Measurements from ENCODE around the gene PEMT. TPM values are rescaled to one million over a fixed set of nuclear protein-coding genes. Genes with fewer than 3 reads are reported as not detected.

Gene PEMT
- polyA plus RNA-seq, 2 of the 4 experiments (the other 2 are of a cell fraction): 47.5 to 47.8 TPM

DNA sequence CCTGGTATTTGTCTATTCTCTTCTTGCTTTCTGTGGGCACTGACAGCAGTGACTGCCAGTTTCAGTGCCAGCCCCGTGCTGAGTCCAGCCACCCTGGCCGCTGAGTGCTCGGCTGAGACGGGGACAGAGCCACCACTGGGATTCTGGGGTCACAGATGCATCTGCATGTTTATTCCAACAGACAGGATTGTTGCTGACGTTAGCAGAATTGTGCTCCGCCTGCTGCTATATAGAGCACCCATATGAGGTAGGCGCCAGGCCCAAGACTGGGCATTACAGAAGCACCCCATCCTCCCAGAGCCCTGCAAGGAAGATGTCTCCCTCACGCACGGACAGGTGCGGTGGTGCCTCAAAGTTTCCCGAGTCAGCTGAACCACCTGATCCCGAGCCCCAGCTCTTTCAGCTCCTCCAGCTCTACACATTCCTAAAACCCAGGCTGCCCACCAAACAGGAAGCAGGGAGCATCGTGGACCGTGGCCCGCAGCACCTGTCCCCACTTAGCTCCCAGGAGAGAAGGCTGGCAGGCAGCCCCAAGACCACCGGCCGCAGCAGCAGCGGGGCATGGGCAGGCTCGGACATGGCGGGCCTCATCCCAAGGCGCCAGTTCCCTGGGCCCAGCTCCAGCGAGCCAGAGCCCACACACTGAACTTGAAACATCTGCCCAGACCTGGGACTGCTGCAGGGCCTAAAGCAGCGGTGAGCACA is 50.4 kb downstream of the PEMT start:
- ChIA-PET CTCF (interaction anchor here (1.6 to 5.4 kb wide), 5 partner anchors 28 to 186 kb away, joined by 3 to 31 read pairs (median 8); partner anchors contain the start of gene RASD1), POLR2A (no interaction called here)
- whole genome bisulfite sequencing (ENCODE audit: missing lambda C conversion rate): 92% methylated on average over 15 of the region's 23 CpGs
- H3K4me3 ChIP-seq: no peak overlapping the region
- H3K27ac ChIP-seq: peak overlapping the region in 1 of 2 experiments; percentile 18; a peak in 1 of 6 replicates
- H3K4me1 ChIP-seq: peaks cover 38% of the 10 kb centered on the region
- no peak for DNase-seq (ENCODE audit: low read depth in 1 of 2, low spot score in 1 of 2)
- TF ChIP-seq MAFK (IDR thresholded peaks at IDR 0.05; ENCODE audit: partially characterized antibody) (peak; percentile 92), NFE2L2 (conservative IDR thresholded peaks at IDR 0.05; ENCODE audit: low read length) (no peak), HEYL (CRISPR knock-in tag; IDR thresholded peaks at IDR 0.05) (no peak)
- no peak overlapping the region for H3K4me2 ChIP-seq
- no peak for FAIRE-seq
- no peaks in the 10 kb centered on the region for H3K9me3 ChIP-seq
- no peak for ATAC-seq

DNA sequence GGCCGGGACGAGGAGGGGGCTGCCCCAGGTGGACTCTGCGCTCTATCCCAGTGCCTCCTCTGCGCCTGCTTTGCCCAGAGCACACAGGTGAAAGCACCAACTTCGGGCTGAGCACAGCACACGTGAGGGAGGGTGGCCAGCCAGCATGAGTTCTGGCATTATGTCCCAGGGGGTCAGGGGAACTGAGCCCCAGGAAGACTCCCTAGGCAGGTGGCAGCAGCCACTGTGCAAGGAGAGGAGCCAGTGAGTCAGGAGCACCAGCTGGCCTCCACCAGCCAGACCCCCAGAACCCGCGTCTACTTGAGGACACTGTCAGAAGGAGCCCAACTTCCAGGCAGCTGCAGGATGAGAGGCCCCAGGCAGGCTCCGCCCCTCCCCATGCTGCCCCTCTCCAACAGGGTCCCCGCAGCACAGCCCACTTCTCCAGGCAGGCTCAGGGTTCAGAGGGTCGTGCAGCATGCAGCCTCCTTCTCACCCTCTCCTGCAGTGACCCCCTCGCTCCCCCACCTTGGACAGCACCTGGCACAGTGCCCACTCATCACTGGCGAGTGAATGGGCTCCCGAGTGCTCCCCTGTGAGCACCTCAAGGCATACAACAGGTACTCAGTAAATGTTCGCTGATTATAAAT is 51.1 kb downstream of the PEMT start:
- H3K9me3 ChIP-seq: no peaks in the 10 kb centered on the region

DNA sequence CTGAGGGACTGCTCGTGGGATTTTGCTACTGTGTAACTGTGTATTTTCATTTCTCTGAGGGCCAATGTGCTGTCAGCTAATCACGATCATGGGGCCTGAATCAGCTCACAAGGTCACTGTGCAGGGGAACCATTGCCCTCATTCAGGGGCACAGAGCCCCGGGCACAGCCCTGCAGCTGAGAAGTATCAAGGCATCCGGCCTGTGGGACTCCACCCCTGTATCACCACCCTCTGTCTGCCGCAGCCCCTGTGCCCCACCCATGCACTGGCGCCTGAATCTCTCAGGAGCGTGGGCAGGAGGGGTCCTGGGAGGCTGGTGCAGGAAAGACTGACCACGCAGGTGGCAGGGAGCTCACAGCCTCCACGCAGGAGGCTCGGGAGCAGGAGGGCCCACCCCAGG is 51.9 kb downstream of the PEMT start:
- FAIRE-seq: no peak
- Histone ChIP-seq H3K9me3 (no peaks in the 10 kb centered on the region), H3K27ac (peak overlapping the region; percentile 76 to 87), H3K4me2 (peak overlapping the region; percentile 53; the same call in 1 of the 3 replicates), H3K4me3 (no peak overlapping the region), H3K4me1 (peaks cover 50% of the 10 kb centered on the region)
- ATAC-seq: no peak
- ChIA-PET POLR2A (no interaction called here), CTCF (interaction anchor here (1.5 to 7.2 kb wide), 4 partner anchors 30 to 184 kb away, joined by 5 to 81 read pairs (median 22); partner anchors contain the start of gene RASD1)
- 86% methylated on average over 10 of the region's 10 CpGs for WGBS (ENCODE audit: missing lambda C conversion rate)
- no peak for DNase-seq (ENCODE audit: low read depth in 1 of 2, low spot score in 1 of 2)
- TF ChIP-seq FOSL2 (IDR thresholded peaks at IDR 0.05): no peak
- TF ChIP-seq FOSL2 (CRISPR knock-in tag; IDR thresholded peaks at IDR 0.05): no peak
- TF ChIP-seq, protein P1, sequence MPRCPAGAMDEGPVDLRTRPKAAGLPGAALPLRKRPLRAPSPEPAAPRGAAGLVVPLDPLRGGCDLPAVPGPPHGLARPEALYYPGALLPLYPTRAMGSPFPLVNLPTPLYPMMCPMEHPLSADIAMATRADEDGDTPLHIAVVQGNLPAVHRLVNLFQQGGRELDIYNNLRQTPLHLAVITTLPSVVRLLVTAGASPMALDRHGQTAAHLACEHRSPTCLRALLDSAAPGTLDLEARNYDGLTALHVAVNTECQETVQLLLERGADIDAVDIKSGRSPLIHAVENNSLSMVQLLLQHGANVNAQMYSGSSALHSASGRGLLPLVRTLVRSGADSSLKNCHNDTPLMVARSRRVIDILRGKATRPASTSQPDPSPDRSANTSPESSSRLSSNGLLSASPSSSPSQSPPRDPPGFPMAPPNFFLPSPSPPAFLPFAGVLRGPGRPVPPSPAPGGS (IDR thresholded peaks at IDR 0.05): no peak
- TF ChIP-seq, protein P2, sequence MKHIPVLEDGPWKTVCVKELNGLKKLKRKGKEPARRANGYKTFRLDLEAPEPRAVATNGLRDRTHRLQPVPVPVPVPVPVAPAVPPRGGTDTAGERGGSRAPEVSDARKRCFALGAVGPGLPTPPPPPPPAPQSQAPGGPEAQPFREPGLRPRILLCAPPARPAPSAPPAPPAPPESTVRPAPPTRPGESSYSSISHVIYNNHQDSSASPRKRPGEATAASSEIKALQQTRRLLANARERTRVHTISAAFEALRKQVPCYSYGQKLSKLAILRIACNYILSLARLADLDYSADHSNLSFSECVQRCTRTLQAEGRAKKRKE (CRISPR knock-in tag; IDR thresholded peaks at IDR 0.05; ENCODE audit: low read depth): no peak
- no peak for TF ChIP-seq EP300 (IDR thresholded peaks at IDR 0.05)
- no peak for TF ChIP-seq CHD4 (IDR thresholded peaks at IDR 0.05; ENCODE audit: borderline replicate concordance)
- no peak for TF ChIP-seq NPAS2 (CRISPR knock-in tag; IDR thresholded peaks at IDR 0.05; ENCODE audit: borderline replicate concordance)
- TF ChIP-seq KDM5A (IDR thresholded peaks at IDR 0.05): no peak
- TF ChIP-seq RARB (CRISPR knock-in tag; IDR thresholded peaks at IDR 0.05): no peak

More for the DNA sequence above, 51.1 kb downstream of the PEMT start:
- ATAC-seq: no peak
- POLR2A ChIA-PET: no interaction called here
- TF ChIP-seq, protein P3, sequence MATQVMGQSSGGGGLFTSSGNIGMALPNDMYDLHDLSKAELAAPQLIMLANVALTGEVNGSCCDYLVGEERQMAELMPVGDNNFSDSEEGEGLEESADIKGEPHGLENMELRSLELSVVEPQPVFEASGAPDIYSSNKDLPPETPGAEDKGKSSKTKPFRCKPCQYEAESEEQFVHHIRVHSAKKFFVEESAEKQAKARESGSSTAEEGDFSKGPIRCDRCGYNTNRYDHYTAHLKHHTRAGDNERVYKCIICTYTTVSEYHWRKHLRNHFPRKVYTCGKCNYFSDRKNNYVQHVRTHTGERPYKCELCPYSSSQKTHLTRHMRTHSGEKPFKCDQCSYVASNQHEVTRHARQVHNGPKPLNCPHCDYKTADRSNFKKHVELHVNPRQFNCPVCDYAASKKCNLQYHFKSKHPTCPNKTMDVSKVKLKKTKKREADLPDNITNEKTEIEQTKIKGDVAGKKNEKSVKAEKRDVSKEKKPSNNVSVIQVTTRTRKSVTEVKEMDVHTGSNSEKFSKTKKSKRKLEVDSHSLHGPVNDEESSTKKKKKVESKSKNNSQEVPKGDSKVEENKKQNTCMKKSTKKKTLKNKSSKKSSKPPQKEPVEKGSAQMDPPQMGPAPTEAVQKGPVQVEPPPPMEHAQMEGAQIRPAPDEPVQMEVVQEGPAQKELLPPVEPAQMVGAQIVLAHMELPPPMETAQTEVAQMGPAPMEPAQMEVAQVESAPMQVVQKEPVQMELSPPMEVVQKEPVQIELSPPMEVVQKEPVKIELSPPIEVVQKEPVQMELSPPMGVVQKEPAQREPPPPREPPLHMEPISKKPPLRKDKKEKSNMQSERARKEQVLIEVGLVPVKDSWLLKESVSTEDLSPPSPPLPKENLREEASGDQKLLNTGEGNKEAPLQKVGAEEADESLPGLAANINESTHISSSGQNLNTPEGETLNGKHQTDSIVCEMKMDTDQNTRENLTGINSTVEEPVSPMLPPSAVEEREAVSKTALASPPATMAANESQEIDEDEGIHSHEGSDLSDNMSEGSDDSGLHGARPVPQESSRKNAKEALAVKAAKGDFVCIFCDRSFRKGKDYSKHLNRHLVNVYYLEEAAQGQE (IDR thresholded peaks at IDR 0.05): peak; percentile 40; the same call in 1 of the 2 replicates
- TF ChIP-seq PHF8 (IDR thresholded peaks at IDR 0.05; ENCODE audit: borderline replicate concordance, low read depth): no peak
- no peak for FAIRE-seq
- DNase-seq (ENCODE audit: low read depth in 1 of 2, low spot score in 1 of 2): no peak
- Histone ChIP-seq H3K4me1 (peaks cover 45% of the 10 kb centered on the region), H3K4me3 (no peak overlapping the region), H3K4me2 (no peak overlapping the region), H3K27ac (peak overlapping the region; percentile 76 to 87; a peak in 4 of 6 replicates)
- CTCF ChIA-PET: interaction anchor here (2.0 to 7.2 kb wide), 3 partner anchors 29 to 185 kb away, joined by 5 to 81 read pairs (median 40); partner anchors contain the start of gene RASD1
- 86% methylated on average over 13 of the region's 15 CpGs for WGBS (ENCODE audit: missing lambda C conversion rate)
